GM18873 (cell line): Measurements from ENCODE around the gene UTS2B.
A peak's percentile ranks its signal among the peaks of the same experiment; 100 is the strongest.

Source experiments
- ATAC-seq: cut with Tn5 transposase; IDR thresholded peaks from one replicate; pipeline ENCODE4 v1.9.1; 2021; ENCODE audit warnings: mild to moderate bottlenecking, moderate library complexity, moderate number of reproducible peaks; ENCODE audit not compliant: unreplicated experiment, low FRiP score

UTS2B gene

DNA sequence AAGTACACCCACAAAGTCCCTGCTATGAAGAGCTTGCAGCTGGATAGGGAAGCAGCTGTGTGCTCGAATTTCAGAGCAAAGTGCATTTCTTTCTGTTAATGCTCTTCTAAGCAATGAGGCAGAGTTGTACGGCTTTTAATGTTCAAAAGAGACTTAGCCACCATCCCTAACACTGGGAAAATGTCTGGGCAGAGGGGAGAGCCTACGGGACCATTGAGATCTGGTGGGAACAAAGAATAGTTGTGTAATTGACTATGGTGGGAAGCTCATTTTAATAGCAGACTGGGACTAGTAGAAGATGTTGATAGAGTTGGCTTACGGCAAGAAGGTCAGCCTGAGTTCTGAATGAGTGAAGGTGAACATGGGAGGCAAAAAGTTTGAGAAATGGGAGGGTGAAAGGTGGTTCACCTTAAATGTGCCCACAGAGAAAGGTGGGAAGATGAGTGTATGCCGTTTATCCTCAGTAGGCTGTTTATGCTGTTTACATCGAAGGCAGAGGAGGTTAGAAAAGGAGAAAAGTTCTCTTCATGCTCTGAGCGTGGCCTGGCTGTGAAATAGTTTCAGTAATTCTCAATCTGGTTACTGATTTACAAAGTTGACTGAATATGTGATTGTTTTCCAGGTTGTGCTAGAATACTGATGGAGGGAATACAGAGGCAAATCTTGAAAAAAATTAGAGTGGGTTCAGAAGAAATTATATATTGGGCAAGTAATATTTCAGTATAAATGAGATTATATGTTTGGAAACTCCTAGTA, 22.9 kb upstream of the UTS2B start:
- peak; percentile 43 for ATAC-seq

DNA sequence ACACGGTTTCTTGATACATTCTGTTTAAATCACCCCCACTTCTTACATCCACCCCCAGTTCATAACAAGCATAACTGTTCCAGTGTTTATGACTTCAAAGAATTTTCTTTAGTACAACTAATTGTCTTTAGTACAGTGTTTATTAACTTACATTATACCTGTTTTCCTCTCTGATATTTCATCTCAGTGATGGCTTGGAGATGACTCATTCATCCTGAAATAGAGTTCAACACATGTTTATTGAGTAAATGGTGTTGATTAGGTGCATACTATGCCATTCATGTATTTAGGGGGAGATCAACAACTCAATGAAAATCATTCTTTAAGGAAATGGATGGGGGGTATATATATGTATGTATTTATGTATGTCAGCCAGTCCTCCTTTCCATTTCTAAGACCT, 21.7 kb upstream of the UTS2B start:
- ATAC-seq, result no peak

DNA sequence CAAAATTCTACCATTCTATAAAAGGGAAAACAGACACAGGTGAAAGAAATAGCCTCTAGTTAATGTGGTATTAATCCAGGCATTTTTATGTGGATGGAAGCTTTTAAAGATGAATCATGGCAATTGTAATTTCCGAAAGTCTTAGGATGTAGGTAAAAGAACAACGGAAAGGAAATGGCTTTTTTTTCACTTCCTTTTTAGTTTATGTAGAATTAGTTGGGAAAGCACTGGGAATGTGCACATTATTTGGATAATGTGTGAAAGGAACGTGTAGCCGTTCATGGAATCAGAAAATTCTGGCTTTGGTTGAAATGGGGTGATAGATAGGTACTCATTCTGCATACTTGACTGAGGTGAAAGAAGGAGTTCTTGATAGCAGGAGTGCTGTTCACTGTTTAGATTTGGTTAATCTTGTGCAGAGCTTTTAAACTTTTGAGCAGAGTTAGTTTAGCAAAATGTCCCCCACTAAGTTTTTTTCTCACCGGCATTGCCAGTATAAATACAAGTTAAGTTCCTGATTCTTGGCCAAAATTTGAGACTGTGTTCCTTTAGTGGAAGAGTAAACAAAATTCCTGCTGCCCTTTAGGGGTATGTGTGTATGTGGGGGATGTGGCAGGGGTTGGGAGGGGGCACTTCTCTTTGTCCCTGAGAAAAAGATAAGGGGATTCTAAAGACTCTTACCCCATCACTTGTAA, 20.2 kb upstream of the UTS2B start:
- ATAC-seq, result no peak

DNA sequence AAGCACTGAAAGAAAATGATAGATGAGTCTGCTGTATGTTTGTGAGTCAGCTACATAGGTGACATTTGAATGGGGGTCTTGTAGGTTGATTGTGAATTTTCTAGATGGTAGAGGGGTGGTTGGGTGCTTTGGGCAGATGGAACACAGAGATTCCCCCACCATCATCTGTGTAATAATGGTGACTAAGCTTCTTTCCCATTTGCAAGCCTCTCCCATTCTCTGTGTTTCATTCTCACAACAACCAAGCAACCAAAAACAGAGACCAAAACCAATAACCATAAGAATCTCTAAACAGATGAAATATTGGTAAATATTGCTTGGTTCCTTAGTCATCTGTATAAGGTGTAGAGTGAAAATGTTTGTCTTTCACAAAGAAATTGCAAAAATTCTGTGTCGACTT, 17.8 kb upstream of the UTS2B start:
- peak; percentile 36 for ATAC-seq

DNA sequence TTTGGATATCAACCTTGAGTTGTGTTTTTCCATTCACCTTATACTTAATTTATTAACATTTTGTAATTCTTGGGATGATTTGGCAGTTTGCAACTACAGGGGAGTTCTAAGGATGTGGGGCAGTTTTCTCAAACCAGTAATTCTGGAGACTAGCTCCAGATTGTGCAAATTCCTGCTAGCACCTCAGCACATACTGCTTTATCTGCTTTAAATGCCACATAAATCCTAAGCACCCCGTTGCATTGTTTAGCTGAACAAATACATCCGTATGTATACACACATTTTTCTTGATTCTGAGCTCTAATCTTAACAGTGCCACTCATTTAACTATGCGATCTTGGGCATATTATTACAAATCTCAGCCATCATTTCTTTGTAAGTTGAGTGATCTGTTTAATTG, 16.9 kb upstream of the UTS2B start:
- no peak for ATAC-seq

DNA sequence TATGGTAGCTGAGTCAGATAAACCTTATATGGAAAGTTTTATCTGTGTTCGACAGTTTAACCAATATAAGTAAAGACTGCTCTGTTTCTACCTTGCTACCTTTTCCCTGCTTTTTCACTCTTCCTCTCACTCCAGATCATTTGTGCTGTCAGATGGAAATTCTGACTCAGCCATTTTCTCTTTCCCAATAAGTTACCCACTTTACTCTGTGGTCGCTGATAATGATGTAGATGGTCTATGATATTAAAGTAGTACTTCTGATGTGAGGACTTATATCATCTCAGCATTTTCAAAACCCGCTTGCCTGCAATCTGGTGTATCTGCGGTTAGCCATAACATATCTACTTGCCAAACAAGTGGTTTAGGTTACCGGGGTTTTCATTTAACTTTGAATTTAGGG, 15.0 kb upstream of the UTS2B start:
- no peak for ATAC-seq

DNA sequence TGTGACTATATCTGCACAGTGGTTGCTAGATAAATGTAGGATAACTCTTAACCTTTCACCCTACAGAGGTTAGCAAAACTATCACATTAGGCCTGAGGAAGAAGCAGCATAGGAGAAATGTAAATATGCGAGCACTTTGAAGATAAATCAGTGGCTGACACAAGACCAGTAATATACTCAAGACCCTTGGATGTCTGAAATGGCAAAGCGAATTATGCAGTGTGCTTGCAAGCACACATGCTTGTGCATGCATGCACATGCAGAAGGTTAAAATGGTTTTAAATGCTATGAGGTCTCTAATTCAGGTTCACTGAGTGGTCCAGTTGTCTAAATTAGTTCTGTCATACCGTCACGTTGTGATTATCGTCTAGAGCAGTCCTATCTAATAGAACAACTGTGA, 13.6 kb upstream of the UTS2B start:
- ATAC-seq, result no peak

DNA sequence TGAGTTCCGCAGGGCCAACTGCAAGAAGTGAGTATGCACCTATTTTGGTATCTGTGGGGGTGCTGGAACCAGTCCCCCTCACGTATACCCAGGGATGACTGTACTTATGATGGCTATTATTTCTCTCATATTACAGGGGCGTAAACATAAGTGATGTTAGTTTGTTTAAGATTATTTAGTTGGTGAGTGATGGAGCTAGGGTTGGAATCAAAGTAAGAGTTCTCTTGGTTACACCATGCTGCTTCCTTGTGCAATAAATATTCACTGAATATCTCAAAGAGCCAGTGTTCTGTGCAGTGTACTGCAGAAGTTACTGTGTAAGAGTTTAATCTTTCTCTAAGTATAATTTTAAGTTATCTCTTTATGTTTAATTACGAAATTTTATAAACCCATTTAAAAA, 12.8 kb upstream of the UTS2B start:
- ATAC-seq, result no peak

DNA sequence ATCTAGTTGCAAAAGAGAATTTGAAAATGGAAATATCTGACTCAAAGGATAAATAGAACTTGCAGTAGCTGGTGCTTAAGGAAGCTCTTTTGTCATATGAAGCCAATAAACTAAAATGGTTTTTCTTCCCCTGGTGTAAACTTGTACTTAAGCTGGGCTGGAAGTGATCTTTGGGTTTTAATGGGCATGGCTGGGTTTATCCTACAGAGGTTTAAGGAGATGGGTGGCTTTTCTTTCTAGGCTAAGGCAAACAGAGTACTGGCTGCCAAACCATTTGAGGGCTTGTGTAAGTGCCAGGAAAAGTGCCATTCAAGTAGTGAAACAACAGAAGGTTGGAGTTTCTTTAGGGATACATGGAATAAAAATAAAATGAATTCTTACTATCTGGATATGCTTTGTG, 12.1 kb upstream of the UTS2B start:
- ATAC-seq, result no peak

DNA sequence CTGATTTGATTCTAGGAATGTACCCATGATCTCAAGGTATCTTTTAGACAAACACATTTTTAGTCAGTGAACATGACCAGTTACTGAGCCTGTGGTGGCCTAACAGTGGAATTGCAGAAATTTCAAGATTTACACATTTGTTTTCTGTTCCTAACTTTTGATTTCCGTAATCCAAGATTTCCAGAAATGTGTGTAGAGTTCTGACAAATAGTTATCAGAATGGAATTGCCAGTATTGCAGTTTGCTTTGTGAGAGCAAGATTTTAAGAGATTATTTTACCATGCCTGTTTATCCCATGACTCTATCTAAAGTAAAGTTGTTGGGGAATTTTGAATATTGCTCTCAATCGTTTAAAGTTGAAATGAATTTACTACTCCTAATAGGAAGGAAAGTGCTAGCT, 11.7 kb upstream of the UTS2B start:
- ATAC-seq, result no peak

DNA sequence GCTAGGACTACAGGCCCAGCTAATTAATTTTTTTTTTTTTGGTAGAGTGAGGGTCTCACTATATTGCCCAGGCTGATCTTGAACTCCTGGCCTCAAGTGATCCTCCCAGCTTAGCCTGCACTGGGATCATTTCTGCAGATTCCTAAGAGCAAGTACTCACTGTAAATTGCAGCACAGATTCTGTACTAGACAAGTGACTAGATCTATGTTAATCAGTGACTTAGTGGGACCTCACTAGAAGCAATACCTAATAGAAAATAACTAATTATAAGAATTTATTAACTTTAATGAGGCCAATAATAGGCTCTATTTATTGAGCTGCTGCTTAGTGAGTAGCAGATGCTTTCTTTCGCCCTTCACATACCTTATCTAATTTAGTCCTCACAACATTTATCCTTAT, 10.6 kb upstream of the UTS2B start:
- ATAC-seq, result peak; percentile 35

DNA sequence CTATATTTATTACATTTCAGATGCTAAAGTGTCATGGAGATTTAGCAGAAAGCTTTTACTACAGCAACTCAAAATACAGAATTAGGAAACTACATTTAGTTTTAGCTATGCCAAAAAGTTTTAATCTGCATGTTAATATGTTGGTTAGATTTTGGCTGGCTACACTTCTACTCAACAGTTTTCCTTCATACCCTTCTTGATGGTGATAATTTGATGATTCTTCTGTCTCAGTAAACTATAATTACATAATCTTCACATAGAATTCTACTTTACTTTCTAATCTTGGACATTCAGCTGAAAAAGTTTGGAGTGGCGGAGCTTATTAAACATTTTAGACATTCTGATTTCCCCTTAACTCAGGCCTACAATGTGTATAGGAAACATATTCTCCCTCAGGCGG, 10.0 kb upstream of the UTS2B start:
- no peak for ATAC-seq

DNA sequence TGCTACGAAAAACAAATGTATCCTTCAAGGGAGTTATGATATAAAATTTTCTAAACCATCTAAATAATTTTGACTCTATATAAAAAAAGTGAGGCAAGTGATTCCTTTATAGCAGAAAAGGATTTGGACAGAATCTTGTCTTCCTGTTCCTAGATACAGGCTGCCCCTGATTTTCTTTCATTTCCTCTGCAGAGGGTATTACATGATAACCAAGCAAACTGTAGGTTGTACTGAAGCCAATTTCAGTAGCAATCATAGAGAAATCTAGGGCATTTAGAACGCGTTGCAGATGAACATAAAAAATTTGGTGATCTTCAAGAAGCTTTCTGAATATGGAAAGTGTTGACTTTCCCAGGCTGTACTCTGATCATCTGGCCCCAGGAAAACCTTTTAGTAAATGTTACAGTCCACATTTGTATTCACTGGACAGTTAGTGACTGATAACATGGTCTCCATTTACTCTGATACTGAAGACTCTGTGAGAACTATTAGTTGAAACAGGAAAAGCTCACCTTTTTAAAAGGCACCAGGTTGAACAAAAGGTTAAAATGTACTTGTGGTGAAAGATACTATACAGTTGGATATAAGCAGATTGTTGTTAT, 9.1 kb upstream of the UTS2B start:
- ATAC-seq, result no peak

DNA sequence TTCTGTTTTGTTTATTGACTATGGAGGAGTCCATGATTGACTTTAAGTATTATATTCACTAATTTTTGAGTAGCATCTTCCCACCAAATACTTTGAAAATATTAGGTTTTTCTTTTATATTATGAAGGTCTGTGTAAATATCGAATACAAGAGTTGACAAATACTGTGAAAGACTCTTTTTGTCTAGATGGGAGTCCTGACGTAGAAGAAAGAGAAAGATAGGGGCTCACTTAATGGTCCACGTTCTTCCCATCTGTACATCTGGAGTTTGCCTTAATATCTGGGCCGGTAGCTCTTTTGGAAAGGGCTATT, 7.8 kb upstream of the UTS2B start:
- no peak for ATAC-seq

DNA sequence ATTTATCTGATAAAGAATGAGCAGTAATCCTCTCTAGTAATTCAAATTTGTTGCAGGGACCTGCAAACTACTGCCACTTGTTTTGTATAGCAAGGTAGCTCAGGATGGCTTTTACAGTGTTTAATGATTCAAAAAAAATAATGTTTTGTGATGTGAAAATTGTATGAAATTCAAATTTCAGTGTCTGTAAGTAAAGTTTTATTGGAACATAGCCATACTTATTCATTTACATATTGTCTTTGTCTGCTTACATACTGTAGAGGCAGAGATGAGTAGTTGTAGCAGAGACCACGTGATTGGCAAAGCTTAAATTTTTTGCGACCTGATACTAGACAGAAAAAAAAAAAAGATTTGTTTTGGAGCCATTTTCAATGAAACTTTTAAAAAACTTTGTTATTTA, 6.5 kb upstream of the UTS2B start:
- peak; percentile 40 for ATAC-seq

DNA sequence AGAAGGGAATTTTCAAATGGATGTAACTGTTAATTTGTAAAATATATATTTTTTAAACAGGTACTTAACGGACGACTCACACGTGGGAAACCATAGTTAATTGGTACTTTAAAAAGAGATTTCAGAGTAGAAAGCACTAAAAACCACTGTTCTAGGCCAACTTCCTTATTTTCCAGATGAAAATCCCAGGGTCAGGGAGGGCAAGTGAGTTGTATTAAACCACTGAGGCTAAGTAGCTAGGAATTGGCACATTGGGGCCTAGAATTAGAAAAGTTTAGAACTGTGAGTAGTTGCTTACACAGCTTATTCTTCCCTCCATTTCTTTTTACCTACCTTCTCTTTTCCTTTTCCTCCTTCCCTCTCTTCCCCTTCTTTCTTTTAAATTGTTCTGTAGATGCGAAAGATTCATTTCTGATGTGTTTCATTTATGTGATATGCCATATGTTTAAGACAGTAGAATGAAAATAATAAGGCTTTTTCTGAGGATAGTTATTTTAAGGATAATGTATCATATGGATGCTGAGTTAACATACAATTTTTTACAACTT, 4.1 kb upstream of the UTS2B start:
- ATAC-seq, result no peak

DNA sequence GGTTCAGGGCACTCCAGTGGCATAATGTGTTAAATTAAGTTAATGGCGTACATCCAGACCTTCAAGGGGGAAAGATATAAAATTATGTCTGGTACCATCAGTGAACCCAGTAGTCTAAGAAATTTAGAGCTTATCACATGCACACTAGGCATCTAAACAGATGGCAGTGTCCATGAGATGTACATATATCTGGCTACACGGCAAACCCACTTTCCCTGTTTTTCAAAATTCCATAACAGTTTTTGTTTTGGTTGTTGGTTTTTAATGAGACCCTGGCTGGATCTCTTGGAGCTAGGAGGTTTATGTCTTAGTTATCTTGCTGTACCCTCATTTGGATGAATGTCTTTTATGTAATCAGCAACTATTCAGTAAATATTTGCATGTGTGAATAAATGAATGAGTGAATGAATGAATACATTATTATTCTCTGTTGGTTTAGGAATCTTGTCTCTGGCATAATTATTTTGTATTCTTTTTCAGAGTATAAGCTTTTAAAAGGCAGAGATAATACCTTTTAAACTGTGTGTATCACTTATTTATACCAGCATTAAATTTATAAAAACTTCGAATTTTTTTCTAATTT, 3.1 kb upstream of the UTS2B start:
- ATAC-seq, result no peak

DNA sequence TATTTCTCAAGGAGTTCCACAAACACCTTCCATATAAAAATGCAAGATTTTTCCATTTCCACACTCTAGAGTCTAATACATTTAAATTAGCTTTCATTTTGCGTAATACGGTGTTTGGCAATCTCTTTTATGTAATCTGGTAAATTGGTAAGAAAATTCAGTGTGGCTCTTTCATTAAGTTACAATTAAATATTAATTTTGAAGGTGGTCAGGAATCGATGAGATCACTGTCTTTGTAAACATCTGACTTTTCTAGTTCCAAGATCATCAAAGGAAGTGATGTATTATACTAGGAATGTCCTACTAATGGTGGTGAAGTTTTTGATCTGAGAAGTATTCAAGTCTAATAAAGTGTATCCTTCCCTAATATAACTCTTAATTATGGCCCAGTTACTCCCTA, 1.1 kb upstream of the UTS2B start:
- ATAC-seq, result no peak

DNA sequence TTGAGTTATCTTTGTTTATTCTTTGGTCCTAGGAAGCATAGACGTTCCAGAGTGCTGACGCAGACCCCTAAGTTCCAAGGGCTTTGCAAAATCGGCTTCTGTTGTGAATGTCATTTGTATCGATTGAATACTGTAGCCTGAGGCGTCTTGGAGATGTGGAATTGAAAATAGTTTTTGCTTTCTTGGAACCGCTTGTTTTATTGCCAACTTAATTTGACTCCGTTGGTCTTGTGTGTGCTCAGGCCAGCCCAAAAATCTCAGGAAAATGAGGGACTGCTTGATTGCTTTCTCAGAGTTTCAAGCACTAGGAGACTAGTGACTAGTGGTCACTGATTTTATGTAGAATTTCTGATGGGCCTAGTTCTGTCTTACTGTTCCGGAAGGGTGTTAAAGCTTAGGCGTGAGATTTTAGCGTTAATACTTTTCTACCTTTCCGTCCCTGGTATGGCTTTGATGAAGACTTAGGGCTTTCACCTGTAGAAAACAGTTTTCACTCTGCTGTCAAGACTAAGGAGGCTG, 263 bp upstream of the UTS2B start:
- no peak for ATAC-seq

DNA sequence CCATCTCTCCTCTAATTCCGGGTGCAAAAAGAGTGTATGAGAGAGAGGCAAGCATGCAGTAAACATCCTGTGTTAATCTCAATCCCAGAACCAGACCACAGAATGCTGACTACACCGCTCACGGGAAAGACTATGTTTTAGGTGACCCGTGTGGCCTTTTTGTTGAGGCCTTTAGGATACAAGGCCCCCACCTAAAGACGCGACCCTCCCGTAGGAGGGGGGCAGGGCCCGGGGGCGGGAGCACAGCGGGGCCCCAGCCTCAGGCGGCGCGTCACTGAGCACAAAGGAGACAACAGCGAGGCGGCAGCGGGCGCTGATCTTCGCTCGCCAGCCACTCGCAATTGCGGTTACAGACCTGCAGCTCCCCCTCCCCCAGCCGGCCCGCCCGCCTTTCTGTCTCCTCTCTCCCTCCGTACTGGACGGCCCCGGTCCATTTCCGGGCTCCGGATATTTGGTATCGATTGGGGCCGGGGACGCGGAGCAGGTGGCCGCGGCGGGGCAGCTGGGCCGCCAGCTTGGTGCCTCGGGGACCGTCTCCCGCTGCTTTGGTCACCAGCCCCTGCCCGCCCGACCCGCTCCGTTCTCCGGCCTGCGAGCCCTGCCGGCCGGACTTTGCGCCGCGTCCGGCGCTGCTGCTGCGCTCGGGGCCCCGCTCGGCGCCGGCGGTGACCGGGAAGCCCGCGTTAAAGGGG, 1.2 kb downstream of the UTS2B start, which contains the start of gene CCDC50:
TSS of gene CCDC50 (plus strand) at position 433 of the 692 bp plus-strand sequence. CDS start 281 bp downstream, outside the sequence.
- peak; percentile 47 for ATAC-seq
